ENCODE data around the gene SLC17A1. TPM values are rescaled to one million over a fixed set of nuclear protein-coding genes. Genes with fewer than 3 reads are reported as not detected.

Gene SLC17A1
- total RNA-seq, 4 donors from 2014 or later: not detected

DNA sequence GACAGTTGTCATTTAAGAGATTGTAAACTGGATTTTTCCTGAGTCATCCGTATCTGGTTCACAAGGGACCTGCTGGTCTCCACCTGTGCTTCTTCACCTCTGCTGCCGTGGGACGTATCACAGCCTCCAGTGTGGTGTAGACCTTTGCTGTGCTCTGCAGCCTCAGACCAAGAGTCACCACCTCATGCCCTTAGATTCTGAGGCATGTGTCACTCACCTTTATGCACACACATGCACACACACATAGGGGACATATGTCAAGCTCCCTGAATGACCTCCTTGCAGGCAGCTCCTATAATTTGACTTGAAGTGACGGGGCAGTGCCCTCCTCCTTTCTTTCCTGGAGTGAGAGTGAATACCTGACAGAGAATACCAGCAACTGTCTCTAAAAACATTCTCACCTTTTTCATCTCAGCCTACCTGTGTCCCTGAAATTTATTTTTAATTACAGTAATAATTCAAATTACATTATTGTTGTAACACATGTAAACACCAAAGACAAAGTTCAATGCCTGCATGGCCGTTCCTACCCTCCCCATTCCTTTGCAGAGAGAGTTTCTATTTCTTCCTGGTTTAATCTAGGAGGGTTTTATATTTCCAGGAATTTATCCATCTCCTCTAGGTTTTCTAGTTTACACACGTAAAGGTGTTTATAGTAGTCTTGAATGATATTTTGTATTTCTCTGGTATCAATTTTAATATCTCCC lies 73.8 kb downstream of the SLC17A1 start:
- TF ChIP-seq CTCF (IDR thresholded peaks at IDR 0.05; ENCODE audit: low read depth): no peak

- TF ChIP-seq CTCF (IDR thresholded peaks at IDR 0.05; ENCODE audit: low read depth): no peak
Observed at GRCh38 chr6:25756382-25757363, 75.2 kb downstream of the SLC17A1 start.

- no peak for TF ChIP-seq CTCF (IDR thresholded peaks at IDR 0.05; ENCODE audit: low read depth)
Observed at GRCh38 chr6:25755483-25755882, 76.4 kb downstream of the SLC17A1 start.

DNA sequence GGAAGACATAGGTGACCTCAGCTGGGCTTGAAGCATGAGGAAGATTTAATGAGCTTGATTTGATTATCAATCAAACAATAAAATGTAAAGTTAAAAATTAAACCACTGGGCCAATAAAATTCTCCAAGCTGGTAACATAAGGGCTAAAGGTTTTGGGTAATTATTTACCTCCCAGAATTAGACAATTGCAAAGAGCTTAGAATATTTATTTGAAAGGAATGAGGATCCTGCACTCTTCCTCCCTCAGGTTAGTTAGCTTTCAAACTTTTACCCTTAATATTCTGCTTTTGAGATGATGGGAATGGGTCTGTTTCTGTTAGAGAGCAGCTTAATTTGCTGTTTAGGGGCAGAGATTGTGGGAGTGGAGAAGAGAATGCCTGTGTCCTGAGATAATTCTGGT lies 77.3 kb downstream of the SLC17A1 start, which contains the start of gene SLC17A4:
Gene SLC17A4, plus strand, starts transcription at position 208 of the 400 bp plus-strand sequence. CDS start 7,221 bp downstream, outside the sequence.
- no peak for TF ChIP-seq CTCF (IDR thresholded peaks at IDR 0.05; ENCODE audit: low read depth)

GRCh38 chr6:25753079-25753478 lies 78.8 kb downstream of the SLC17A1 start:
- TF ChIP-seq CTCF (IDR thresholded peaks at IDR 0.05; ENCODE audit: low read depth): no peak

GRCh38 chr6:25750906-25751305 lies 80.9 kb downstream of the SLC17A1 start:
- no peak for TF ChIP-seq CTCF (IDR thresholded peaks at IDR 0.05; ENCODE audit: low read depth)

- TF ChIP-seq CTCF (IDR thresholded peaks at IDR 0.05; ENCODE audit: low read depth): no peak
Observed at GRCh38 chr6:25749837-25750236, 82.0 kb downstream of the SLC17A1 start.
